Superior temporal gyrus (tissue), 1 donor: Measurements from ENCODE around the gene HBP1.
"Not testable (repeated sequence)": the region's sequence is repeated elsewhere in the genome, so short reads cannot be mapped to it uniquely, and the experiment has no call there.

ENCODE experiments used
- DNase-seq: peaks from one replicate; pipeline ENCODE4 v3.0.0-alpha.2; 2016; ENCODE audit errors: extremely low spot score

The HBP1 gene

GRCh38 chr7:107154826-107155225, 14.0 kb upstream of the HBP1 start:
- DNase-seq = no peak

DNA sequence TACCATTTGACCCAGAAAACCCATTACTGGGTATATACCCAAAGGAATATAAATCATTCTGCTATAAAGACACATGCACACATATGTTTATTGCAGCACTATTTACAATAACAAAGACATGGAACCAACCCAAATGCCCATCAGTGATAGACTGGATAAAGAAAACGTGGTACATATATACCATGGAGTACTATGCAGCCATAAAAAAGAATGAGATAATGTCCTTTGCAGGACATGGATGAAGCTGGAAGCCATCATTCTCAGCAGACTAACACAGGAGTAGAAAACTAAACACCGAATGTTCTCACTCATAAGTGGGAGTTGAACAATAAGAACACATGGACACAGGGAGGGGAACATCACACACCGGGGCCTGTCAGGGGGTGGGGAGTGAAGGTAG, 13.1 kb upstream of the HBP1 start:
- not testable (repeated sequence) for DNase-seq

DNA sequence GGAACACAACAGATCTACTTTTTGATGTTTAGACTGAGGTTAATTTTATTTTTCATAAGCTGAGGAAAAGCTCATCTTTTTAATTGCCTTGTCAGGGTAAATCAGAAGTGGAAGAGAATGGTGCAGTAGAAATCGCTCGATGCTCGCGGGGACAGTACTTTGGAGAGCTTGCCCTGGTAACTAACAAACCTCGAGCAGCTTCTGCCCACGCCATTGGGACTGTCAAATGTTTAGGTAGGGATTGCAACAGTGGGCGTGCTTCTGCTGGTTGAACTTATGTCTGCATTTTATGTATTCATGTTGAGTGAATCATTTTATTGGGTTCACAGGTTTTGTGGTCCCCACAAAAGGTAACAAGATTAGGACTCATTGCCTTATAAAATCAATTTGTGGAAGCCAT, 11.7 kb upstream of the HBP1 start:
- no peak for DNase-seq

DNA sequence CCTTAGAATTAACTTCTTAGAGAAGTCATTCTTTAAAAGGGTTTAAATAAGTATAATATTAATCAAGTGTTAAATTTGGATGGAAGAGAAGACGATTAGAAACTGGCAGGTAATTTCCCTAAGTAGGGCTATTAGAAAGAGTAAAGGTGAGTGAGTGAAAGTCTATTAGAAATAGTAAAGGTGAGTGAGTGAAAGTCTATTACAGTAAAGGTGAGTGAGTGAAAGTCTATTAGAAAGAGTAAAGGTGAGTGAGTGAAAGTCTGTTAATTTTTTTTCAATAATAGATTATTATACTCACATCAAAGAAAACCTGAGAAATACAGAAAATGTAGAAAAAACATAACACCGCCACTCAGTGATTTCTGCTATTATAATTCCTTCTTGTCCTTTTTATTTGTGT, 10.8 kb upstream of the HBP1 start:
- DNase-seq = no peak

- no peak for DNase-seq
These were observed 8.4 kb upstream of the HBP1 start for GRCh38 chr7:107160389-107160788.

- no peak for DNase-seq
These were observed 7.4 kb upstream of the HBP1 start for GRCh38 chr7:107161415-107161814.

DNA sequence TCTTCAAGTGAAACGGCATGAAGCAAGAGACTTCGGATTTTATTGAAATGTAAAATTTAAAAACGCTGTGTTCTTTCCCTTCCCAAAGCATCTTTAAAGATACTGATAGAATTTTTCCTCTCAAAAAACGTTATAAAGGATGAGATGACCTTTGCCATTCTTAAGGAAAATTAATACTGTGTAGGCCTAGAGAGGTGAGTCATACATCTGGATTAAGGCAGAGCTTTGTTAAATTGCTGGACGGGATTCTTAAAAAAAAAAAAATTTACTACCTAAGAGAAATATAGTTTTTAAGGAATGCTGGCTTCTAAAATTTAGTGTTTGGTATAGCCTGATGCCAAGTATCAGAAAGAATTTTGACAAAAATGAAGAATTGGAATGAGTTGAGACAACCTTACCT, 6.3 kb upstream of the HBP1 start:
- no peak for DNase-seq

GRCh38 chr7:107164092-107164491, 4.7 kb upstream of the HBP1 start:
- no peak for DNase-seq

- no peak for DNase-seq
These were observed 3.5 kb upstream of the HBP1 start for GRCh38 chr7:107165341-107165740.

GRCh38 chr7:107166736-107167426, 1.9 kb upstream of the HBP1 start:
- peak; percentile 32 for DNase-seq

GRCh38 chr7:107167483-107168232, 1.1 kb upstream of the HBP1 start:
- DNase-seq = peak; percentile 92

DNA sequence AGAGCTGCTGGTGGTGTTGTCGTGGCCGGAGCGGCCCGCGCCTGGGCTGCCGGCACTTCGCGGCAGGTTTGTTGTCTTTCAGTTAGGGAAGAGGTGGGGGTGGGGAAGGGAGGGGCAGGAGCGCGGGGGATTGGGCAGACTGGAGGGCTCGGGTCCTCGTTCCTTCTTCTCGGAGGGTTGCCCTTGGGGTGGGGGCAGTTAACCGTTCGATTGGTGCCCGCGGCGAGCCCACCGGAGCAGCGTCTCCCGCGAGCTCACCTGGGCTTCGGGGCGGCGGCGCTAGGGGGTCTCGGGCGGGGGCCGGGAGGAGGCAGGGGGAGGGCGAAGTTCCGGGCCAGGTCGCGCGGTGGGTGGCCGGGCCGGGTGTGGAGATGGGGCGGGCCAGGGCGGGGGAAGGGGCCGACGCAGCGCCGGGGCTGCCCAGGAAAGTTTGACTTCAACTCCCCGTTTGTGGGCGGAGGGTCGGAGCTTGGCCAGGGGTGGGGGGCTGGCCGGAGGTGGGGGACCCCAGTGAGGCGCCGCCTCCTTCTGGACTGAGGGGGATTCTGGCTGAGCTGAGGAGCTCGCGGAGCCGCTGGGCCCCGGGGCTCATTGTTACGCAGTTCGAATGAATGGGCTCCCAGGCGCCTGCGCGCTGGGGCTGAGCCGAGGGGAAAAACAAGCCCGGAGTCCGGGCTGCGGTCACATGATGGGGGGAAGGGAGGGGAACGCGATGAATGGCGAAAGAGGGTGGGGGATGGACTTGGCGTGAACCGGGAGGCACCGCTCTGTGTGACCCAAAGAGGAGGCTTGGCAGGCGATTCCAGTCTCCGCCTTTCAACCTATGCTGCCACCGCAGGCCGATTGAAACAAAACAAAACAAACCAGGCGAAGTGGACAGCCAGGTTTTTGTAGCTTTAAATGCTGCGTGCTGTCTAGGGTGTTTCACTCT, 582 bp downstream of the HBP1 start:
- DNase-seq = peak; percentile 97

DNA sequence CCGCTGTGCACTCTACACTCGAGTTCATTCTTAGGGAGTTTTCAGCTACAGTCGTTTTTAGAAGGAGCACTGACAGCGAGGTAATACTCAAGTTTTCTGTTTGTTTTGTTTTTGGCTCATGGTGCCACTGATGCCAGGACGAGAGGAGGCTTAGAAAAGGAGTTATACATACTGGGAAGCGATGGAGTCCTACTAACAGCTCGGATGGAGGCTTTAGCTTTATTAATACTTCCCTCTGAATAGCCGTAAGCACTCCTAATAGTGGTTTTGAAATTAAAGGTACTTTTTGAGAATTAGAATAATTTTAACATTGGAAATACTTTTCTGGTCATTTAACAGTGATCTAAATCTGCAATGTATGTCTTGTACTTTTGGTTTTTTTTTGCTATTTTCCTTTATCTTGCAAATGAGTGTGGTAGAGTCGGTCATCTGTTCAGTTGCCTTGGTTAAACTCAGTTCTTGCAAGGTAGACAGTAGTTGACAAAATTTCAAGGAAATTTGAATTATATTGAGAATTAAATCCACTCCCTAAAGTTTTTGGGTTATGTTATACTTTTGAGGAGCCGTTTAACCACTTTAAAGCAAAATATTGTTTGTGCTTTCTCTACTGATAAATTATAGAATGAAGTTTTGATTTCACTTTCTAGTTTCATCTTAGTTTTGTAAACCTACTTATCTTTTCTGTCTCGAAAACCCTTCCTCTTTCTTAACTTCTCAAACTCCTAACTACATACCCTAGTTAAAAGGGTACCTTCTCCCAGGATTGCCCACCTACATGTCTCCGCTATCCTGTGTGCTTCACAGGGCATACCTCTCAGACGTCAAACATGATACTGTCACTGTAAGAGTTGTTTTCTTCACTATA, 1.5 kb downstream of the HBP1 start:
- DNase-seq = no peak

GRCh38 chr7:107171496-107171895, 2.7 kb downstream of the HBP1 start:
- no peak for DNase-seq

GRCh38 chr7:107172276-107173032, 3.7 kb downstream of the HBP1 start:
- no peak for DNase-seq

- DNase-seq = no peak
These were observed 4.4 kb downstream of the HBP1 start for GRCh38 chr7:107173191-107173590.

DNA sequence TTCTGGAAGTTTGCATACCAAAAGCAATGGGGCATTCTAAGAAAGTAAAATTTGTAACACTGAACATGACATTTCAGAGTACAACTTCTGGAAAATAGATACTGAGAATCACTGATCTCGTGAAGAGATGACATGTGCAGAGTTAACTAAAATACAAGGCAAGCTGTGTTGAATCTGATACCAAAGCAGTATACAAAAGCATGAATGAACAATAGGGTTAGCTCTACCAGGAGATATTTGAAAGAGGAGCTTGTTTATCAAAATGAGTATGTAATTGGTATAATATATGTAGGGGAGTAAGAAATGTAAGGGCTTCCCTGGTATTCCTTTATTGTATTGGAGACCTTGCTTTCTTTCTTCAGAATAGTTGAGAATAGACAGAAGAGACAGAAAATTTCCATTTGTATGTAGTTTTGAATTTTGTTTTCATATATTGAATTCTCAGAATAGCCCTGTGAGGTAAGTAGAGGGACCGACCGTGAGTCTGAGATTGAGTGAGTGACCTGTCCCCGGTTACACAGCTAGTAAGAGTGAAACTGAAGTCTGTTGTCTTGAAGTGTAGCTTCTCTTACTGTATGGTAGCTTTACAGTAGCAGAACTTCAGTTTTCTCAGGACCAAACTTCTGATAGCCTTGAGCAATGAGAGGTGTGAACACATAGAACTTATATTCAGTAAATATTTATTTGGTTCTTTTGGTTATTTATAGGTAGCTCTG, 5.0 kb downstream of the HBP1 start:
- DNase-seq = peak; percentile 76

DNA sequence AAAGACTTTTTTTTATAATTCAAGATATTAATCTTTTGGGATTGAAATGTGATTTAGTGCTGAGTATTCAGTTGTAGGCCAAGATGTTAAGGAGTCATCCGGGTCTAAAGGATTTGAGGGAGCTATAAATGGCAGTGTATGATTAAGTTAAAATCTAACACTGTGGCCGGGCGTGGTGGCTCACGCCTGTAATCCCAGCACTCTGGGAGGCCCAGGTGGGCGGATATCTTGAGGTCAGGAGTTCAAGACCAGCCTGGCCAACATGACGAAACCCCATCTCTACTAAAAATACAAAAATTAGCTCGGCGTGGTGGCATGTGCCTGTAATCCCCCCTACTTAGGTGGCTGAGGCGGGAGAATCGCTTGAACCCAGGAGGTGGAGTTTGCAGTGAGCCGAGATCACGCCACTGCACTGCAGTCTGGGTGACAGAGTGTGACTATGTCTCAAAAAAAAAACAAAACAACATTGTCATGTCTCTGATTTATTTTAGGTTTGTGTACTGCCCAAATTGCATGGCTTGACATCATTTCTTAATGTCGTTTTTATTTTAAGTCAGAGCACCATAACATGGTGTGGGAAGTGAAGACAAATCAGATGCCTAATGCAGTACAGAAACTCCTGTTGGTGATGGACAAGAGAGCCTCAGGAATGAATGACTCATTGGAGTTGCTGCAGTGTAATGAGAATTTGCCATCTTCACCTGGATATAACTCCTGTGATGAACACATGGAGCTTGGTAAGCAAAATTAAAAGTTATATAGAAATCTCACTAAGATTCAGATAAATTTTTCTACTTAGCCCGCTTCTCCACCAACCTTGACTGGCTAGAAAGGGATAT, 10.7 kb downstream of the HBP1 start:
- no peak for DNase-seq

DNA sequence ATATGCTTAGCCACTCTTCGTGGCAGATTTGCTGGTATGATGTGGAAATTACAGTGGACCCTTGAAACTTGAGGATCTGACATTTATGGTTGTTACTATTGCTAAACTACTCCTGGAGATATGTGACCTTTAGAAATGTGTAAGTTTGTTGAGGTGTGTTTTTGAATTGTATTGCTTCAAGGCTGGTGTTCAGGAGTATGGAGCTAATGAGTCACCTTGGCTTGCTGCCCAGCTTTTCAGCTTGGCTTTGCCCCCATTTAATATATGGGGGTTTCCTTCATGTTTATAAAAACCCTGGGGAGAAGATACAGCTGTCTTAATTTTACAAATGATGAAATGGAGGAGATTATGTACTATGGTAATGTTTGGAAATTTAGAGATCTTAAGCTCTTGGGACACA, 11.6 kb downstream of the HBP1 start:
- DNase-seq = no peak
